Hepatocyte (in vitro differentiated cells): ENCODE results near the gene NUB1. TPM values are rescaled to one million over a fixed set of nuclear protein-coding genes. Genes with fewer than 3 reads are reported as not detected.

Experiments
- DNase-seq: peaks from one replicate; pipeline ENCODE4 v3.0.0-alpha.2; 2016; ENCODE audit warnings: low spot score
- H2AFZ ChIP-seq: fragments of 200-600 bp; sonication (generic); 2 replicates; pipeline ENCODE4 v1.6.0; 2016; ENCODE audit warnings: antibody characterized with exemption, mild to moderate bottlenecking
- H3K27ac ChIP-seq: fragments of 200-600 bp; sonication (generic); 2 replicates; pipeline ENCODE4 v1.5.1; 2016; ENCODE audit warnings: mild to moderate bottlenecking
- H3K27me3 ChIP-seq: fragments of 200-600 bp; sonication (generic); 2 replicates; pipeline ENCODE4 v1.6.1; 2016
- H3K36me3 ChIP-seq: fragments of 200-600 bp; sonication (generic); replicated peaks from 2 replicates; pipeline ENCODE4 v1.5.1; 2016; ENCODE audit warnings: low read depth; ENCODE audit not compliant: insufficient read depth
- H3K4me1 ChIP-seq: fragments of 200-600 bp; sonication (generic); 2 replicates; pipeline ENCODE4 v1.5.1; 2016; ENCODE audit warnings: mild to moderate bottlenecking, moderate library complexity; ENCODE audit not compliant: insufficient read depth
- H3K4me2 ChIP-seq: fragments of 200-600 bp; sonication (generic); 2 replicates; pipeline ENCODE4 v1.6.0; 2016
- H3K4me3 ChIP-seq: fragments of 200-600 bp; sonication (generic); 2 replicates; pipeline ENCODE4 v1.5.1; 2016; ENCODE audit warnings: mild to moderate bottlenecking
- H3K79me2 ChIP-seq: fragments of 200-600 bp; sonication (generic); 2 replicates; pipeline ENCODE4 v1.6.0; 2017; ENCODE audit warnings: mild to moderate bottlenecking
- H3K9me2 ChIP-seq: fragments of 200-600 bp; sonication (generic); replicated peaks from 2 replicates; pipeline ENCODE4 v1.6.0; 2017; ENCODE audit warnings: mild to moderate bottlenecking; ENCODE audit not compliant: insufficient read depth
- H3K9me3 ChIP-seq: fragments of 200-600 bp; sonication (generic); 2 replicates; pipeline ENCODE4 v1.5.1; 2016; ENCODE audit warnings: low read depth, mild to moderate bottlenecking
- H4K20me1 ChIP-seq: fragments of 200-600 bp; sonication (generic); 2 replicates; pipeline ENCODE4 v1.6.0; 2016; ENCODE audit warnings: mild to moderate bottlenecking; ENCODE audit not compliant: insufficient read depth, poor library complexity, severe bottlenecking
- CTCF ChIP-seq: fragments of 200-600 bp; sonication (generic); IDR thresholded peaks from 2 replicates; pipeline ENCODE4 v1.5.1; 2016; ENCODE audit warnings: antibody characterized with exemption, mild to moderate bottlenecking; ENCODE audit not compliant: poor library complexity
- EZH2 ChIP-seq: fragments of 200-600 bp; sonication (generic); IDR thresholded peaks from 2 replicates; pipeline ENCODE4 v1.6.1; 2016; ENCODE audit warnings: antibody characterized with exemption, mild to moderate bottlenecking, borderline replicate concordance
- EZH2phosphoT487 ChIP-seq: fragments of 200-600 bp; sonication (generic); IDR thresholded peaks from one replicate; pipeline ENCODE4 v1.6.1; 2018; ENCODE audit warnings: antibody characterized with exemption, mild to moderate bottlenecking, low read depth, moderate library complexity; ENCODE audit not compliant: unreplicated experiment, severe bottlenecking
- WGBS: methylation state at CpG from one replicate; pipeline ENCODE4 v1.1.6; 2016; ENCODE audit warnings: low lambda C conversion rate; ENCODE audit errors: missing lambda C conversion rate; 5-methylcytosine and 5-hydroxymethylcytosine counted together
- polyA plus RNA-seq: library from polyadenylated mRNA; unstranded; fragments of >200 nt; fragmentation: Nextera tagmentation; extraction: Ambion mirVana; gene quantifications from 2 replicates; pipeline ENCODE4 v1.2.1, GENCODE V29; 2016
- total RNA-seq: library from RNA; depleted of rRNA; stranded (reverse); fragments of >200 nt; gene quantifications from 2 replicates; pipeline ENCODE4 v1.2.3, GENCODE V29; 2014

The NUB1 gene
- total and polyA plus RNA-seq, 2 experiments from 2014 or later: 28.4 to 38.6 TPM

GRCh38 chr7:151424799-151425198 lies 83.2 kb downstream of the NUB1 start:
- no peak for DNase-seq
- Histone ChIP-seq H3K4me1 (peaks cover 20% of the 10 kb centered on the region), H3K9me2 (no peaks in the 10 kb centered on the region), H3K36me3 (no peaks in the 10 kb centered on the region), H3K9me3 (no peaks in the 10 kb centered on the region), H3K27ac (peak overlapping the region; percentile 65), H2AFZ (no peak overlapping the region), H3K4me2 (no peak overlapping the region), H3K79me2 (no peaks in the 10 kb centered on the region), H3K27me3 (no peaks in the 10 kb centered on the region), H4K20me1 (no peaks in the 10 kb centered on the region), H3K4me3 (no peak overlapping the region)
- no peak for TF ChIP-seq EZH2
- no peak for TF ChIP-seq EZH2phosphoT487
- TF ChIP-seq CTCF: no peak
- 72% methylated on average over 5 of the region's 5 CpGs for WGBS

GRCh38 chr7:151425670-151426440 lies 84.2 kb downstream of the NUB1 start:
- Histone ChIP-seq H3K36me3 (no peaks in the 10 kb centered on the region), H3K9me3 (no peaks in the 10 kb centered on the region), H3K79me2 (no peaks in the 10 kb centered on the region), H3K27ac (peak overlapping the region; percentile 71), H3K4me3 (no peak overlapping the region), H3K27me3 (no peaks in the 10 kb centered on the region), H2AFZ (no peak overlapping the region), H3K4me1 (peaks cover 23% of the 10 kb centered on the region), H3K9me2 (no peaks in the 10 kb centered on the region), H3K4me2 (no peak overlapping the region), H4K20me1 (no peaks in the 10 kb centered on the region)
- TF ChIP-seq EZH2phosphoT487 (no peak), EZH2 (no peak), CTCF (no peak)
- 51% methylated on average over 7 of the region's 7 CpGs for WGBS
- peak; percentile 34 for DNase-seq

GRCh38 chr7:151426441-151426903 lies 84.9 kb downstream of the NUB1 start:
- Histone ChIP-seq H3K4me2 (no peak overlapping the region), H3K9me3 (no peaks in the 10 kb centered on the region), H3K79me2 (no peaks in the 10 kb centered on the region), H3K9me2 (no peaks in the 10 kb centered on the region), H4K20me1 (no peaks in the 10 kb centered on the region), H3K36me3 (no peaks in the 10 kb centered on the region), H3K4me3 (no peak overlapping the region), H3K4me1 (peaks cover 23% of the 10 kb centered on the region), H3K27me3 (no peaks in the 10 kb centered on the region), H2AFZ (no peak overlapping the region), H3K27ac (peak overlapping the region; percentile 71)
- WGBS: 48% methylated on average over 14 of the region's 14 CpGs
- TF ChIP-seq EZH2phosphoT487 (no peak), EZH2 (no peak), CTCF (no peak)
- DNase-seq: peak; percentile 68
